Measurements from ENCODE around the gene IBTK.
"Not testable (repeated sequence)": the region's sequence is repeated elsewhere in the genome, so short reads cannot be mapped to it uniquely, and the experiment has no call there.

IBTK gene, protein sequence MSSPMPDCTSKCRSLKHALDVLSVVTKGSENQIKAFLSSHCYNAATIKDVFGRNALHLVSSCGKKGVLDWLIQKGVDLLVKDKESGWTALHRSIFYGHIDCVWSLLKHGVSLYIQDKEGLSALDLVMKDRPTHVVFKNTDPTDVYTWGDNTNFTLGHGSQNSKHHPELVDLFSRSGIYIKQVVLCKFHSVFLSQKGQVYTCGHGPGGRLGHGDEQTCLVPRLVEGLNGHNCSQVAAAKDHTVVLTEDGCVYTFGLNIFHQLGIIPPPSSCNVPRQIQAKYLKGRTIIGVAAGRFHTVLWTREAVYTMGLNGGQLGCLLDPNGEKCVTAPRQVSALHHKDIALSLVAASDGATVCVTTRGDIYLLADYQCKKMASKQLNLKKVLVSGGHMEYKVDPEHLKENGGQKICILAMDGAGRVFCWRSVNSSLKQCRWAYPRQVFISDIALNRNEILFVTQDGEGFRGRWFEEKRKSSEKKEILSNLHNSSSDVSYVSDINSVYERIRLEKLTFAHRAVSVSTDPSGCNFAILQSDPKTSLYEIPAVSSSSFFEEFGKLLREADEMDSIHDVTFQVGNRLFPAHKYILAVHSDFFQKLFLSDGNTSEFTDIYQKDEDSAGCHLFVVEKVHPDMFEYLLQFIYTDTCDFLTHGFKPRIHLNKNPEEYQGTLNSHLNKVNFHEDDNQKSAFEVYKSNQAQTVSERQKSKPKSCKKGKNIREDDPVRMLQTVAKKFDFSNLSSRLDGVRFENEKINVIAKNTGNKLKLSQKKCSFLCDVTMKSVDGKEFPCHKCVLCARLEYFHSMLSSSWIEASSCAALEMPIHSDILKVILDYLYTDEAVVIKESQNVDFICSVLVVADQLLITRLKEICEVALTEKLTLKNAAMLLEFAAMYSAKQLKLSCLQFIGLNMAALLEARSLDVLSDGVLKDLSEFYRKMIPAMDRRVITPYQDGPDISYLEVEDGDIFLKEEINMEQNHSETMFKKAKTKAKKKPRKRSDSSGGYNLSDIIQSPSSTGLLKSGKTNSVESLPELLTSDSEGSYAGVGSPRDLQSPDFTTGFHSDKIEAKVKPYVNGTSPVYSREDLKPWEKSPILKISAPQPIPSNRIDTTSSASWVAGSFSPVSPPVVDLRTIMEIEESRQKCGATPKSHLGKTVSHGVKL (N-terminal part only)

DNA sequence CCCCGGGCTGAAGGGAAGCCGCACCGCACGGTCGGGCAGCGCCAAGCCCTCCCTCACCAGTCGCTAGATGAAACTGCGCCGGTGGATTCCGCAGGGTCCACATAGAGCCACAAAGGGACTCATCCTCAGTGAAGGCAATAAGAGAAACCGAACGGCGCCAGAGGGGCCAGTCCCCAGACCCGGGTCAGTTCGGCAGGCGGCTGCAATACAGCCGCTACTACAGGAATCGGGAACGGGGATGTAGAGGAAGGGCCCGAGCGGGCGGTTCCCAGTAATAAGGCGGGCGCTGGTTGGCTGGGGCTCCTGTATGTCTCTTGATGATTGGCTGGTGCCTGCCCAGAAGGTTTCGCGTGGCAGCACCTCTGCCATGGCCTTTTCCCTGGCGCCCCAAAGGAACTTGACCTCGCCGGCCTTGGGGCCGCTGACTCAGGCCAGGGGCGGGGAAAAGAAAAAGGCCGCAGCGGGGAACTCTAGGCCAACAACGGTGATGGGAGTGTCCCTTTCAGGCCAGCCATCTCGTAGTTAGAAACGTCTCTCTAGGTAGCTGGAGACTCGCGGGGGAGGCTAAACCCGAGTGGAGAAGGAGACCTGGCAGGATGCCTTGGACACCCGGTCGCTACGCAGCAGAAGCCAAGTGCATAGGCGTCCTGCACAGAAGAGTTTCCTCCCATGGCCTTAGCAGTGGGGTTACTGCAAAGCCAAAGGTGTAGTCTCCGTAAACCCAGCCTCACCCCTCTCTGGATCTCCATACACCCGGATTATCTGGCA lies at the start of gene IBTK:
Gene IBTK, minus strand, starts transcription at position 240 of the 768 bp plus-strand sequence. CDS start 7,258 bp downstream, outside the sequence.
- DNase-seq (ENCODE audit: low read depth, low spot score): peak; percentile 70

DNA sequence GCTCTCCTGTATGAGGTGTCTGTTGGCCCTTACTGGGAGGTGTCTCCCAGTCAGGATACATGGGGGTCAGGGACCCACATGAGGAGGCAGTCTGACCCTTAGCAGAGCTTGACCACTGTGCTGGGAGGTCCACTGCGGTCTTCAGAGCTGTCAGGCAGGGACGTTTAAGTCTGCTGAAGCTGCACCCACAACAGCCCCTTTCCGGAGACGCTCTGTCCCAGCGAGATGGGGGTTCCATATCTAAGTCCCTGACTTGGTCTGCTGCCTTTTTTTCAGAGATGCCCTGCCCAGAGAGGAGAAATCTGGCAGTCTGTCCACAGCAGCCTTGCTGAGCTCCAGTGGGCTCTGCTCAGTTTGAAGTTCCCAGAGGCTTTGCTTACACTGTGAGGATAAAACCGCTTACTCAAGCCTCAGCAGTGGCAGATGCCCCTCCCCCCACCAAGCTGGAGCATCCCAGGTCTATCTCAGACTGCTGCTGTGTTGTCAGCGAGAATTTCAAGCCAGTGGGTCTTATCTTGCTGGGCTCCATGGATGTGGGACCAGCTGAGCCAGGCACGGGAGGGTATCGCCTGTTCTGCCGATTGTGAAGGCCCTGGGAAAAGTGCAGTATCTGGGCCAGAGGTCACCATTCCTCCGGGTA lies 36.3 kb upstream of the IBTK start:
- DNase-seq (ENCODE audit: low read depth, low spot score): no peak

DNA sequence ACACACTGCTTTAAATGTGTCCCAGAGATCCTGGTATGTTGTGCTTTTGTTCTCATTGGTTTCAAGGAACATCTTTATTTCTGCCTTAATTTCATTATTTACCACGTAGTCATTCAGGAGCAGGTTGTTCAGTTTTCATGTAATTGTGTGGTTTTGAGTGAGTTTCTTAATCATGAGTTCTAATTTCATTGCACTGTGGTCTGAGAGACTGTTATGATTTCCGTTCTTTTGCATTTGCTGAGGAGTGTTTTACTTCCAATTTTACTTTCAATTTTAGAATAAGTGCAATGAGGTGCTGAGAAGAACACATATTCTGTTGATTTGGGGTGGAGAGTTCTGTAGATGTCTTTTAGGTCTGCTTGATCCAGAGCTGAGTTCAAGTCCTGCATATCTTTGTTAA lies 34.0 kb upstream of the IBTK start:
- not testable (repeated sequence) for DNase-seq (ENCODE audit: low read depth, low spot score)

DNA sequence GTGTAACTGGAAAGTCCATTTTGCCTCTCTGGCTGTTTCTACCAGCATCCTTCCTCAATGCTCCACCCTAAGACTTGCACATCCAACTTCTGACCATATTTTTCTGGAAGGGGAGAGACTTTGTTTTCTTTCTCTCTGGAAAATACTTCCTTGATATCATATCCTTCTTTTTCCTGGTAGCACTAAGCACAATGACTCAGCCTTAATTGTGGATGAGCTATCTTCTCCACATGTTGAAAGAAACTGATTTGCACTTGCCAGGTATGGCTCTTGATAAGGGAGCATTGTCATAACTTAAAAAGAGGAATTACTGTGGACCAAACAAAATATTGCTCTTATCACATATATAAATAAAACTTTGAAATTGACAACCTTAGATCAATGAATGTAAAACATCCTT lies 30.1 kb upstream of the IBTK start:
- no peak for DNase-seq (ENCODE audit: low read depth, low spot score)

DNA sequence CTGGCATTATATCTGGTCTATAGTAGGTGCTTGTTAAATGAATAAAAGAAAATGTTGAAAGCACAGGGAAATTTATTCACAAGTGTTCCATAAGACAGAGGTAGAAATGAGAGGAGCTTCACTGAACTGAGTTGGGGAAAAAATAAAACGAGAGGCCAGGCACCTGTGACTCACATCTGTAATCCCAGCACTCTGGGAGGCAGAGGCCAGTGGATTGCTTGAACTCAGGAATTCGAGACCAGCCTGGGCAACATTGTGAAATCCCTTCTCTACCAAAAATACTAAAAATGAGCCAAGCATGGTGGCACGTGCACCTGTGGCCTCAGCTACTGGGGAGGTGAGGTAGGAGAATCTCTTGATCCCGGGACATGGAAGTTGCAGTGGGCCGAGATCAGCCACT lies 28.1 kb upstream of the IBTK start:
- no peak for DNase-seq (ENCODE audit: low read depth, low spot score)

GRCh38 chr6:82273295-82273694 lies 25.8 kb upstream of the IBTK start:
- no peak for DNase-seq (ENCODE audit: low read depth, low spot score)

DNA sequence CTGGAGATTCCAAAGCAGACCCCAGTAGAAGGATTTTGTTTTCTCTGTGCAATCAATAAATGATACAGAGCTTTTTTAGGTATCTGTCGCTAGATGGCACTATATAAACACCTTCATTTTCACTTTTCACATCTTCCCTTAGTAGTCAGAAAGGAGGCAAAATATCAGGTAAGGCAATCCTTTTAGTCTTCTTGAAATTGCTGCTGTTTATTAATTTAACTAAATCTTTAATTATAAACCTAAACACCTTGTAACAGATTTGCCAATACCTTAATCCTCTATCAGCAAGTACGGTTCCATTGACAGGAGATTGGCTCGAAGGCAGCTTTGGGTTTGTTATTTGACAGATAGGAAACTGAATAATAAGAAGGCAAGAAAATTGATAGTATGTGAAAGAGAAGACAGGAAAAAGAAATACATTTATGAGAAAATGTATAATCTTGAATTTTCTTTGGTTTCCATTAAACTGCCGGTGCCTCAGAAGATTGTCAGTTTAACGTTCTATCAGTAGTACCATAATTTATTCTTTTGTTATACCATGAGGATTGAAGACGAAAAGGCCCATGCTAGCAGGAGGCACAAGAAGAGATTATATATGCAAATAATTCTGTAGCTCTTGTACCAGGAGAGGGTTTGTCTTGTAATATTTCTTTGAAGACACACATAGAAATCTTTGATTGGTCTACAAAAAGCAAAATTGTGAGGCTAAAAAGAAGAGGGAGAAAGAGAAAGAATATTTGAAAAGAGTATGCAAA lies 23.5 kb upstream of the IBTK start:
- DNase-seq (ENCODE audit: low read depth, low spot score): no peak

- no peak for DNase-seq (ENCODE audit: low read depth, low spot score)
Measured at GRCh38 chr6:82268301-82268846, 20.8 kb upstream of the IBTK start.

GRCh38 chr6:82264824-82265223 lies 17.3 kb upstream of the IBTK start:
- DNase-seq (ENCODE audit: low read depth, low spot score): no peak

- DNase-seq (ENCODE audit: low read depth, low spot score): no peak
Measured at GRCh38 chr6:82264321-82264720, 16.8 kb upstream of the IBTK start.

DNA sequence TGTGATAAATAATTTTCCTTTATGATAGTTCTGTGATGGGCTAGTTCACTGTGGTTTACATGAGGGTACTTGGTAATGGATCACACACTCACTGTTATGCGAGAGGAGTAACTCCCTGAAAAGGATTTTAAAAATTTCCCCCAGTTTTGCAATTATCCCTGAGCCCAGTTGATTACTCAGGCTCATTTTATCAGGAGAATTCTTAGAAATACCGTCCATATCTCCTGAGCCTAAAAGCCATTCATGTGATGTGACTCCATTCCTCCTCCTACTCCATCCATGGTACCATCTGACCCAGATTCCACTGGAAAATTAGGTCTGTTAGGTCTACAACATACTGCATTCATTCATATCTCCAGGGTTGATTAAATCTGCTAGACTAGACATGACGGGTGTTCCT lies 16.4 kb upstream of the IBTK start:
- DNase-seq (ENCODE audit: low read depth, low spot score): no peak

GRCh38 chr6:82260997-82261732 lies 13.6 kb upstream of the IBTK start:
- DNase-seq (ENCODE audit: low read depth, low spot score): no peak

- DNase-seq (ENCODE audit: low read depth, low spot score): no peak
Measured at GRCh38 chr6:82259389-82259788, 11.8 kb upstream of the IBTK start.

DNA sequence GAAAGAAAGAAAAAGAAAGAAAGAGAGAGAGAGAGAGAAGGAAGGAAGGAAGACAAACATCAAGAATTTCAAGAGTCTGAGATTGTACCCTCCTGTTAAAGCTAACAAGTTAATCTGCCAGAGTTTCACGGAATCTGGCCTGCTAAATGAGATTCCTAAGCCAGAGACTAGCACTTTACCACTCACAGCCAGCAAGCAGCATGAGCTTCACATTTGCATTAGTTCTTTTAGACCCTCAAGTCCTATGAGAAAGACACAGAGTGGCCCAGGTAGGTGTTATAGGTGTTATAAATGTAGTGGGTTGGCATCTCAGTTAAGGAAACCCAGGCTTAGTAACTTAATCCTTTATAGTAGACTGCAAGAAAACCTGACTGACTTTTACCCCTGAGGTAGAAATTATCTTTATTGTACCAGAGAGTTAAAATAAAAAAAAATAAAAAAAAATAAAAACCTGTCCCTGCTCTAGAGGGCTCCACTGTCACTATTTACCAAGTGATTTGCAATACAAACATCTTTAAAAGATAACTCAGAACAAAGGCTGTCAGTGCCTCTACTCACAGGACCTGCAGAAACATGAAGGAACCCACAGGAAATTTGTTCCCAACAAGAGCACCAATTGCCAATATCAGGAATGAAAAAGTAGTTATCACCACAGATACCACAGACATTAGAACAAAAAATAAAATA lies 9.7 kb upstream of the IBTK start:
- no peak for DNase-seq (ENCODE audit: low read depth, low spot score)

- not testable (repeated sequence) for DNase-seq (ENCODE audit: low read depth, low spot score)
Measured at GRCh38 chr6:82254722-82255121, 7.2 kb upstream of the IBTK start.

DNA sequence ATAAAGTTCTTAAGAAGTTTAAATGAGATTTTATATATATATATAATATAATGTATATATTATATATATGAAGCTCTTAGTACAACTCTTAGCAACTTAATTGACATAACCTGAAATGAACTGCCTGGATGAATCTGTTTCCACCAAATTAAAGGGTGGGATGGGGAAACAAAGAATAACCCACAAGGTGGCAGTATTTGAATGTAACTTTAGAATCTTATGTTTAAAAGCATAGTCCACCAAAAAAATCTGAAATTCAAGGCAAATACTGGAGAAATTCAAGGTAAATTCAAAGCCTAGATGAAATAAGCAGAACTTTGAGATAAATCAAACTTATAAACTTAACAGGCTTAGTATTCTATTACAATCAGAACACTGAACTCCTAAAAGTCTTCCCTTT lies 4.4 kb upstream of the IBTK start:
- DNase-seq (ENCODE audit: low read depth, low spot score): no peak

GRCh38 chr6:82249381-82250253 lies 2.1 kb upstream of the IBTK start:
- no peak for DNase-seq (ENCODE audit: low read depth, low spot score)

Data from smooth muscle cell of the brain vasculature (primary cell).